Suppressor macrophage (primary cell): ENCODE measurements around the gene SGMS1.
A peak's percentile ranks its signal among the peaks of the same experiment; 100 is the strongest.
"Not testable (repeated sequence)": the region's sequence is repeated elsewhere in the genome, so short reads cannot be mapped to it uniquely, and the experiment has no call there.

Experiments
- DNase-seq, 4 experiments: peaks; one replicate each; pipeline ENCODE4 v3.0.0-alpha.2; 2020 to 2022

The SGMS1 gene

GRCh38 chr10:50579491-50580261 is 44.1 kb downstream of the SGMS1 start:
- peak in 1 of 4 experiments; percentile 20 for DNase-seq

GRCh38 chr10:50578949-50579348 is 44.8 kb downstream of the SGMS1 start:
- DNase-seq, result no peak

GRCh38 chr10:50577681-50578350 is 45.9 kb downstream of the SGMS1 start:
- peak; percentile 62 to 81 (median 75) for DNase-seq

GRCh38 chr10:50577010-50577409 is 46.7 kb downstream of the SGMS1 start:
- no peak for DNase-seq

GRCh38 chr10:50576245-50576815 is 47.4 kb downstream of the SGMS1 start:
- DNase-seq, result no peak

GRCh38 chr10:50575477-50576244 is 48.1 kb downstream of the SGMS1 start:
- DNase-seq, result no peak

- DNase-seq, result no peak
These were observed 48.8 kb downstream of the SGMS1 start for GRCh38 chr10:50574931-50575330.

- no peak for DNase-seq
These were observed 49.5 kb downstream of the SGMS1 start for GRCh38 chr10:50574305-50574704.

GRCh38 chr10:50572017-50572491 is 51.7 kb downstream of the SGMS1 start:
- no peak for DNase-seq

GRCh38 chr10:50568750-50569149 is 55.0 kb downstream of the SGMS1 start:
- not testable (repeated sequence) for DNase-seq

- no peak for DNase-seq
These were observed 56.4 kb downstream of the SGMS1 start for GRCh38 chr10:50567384-50567783.

GRCh38 chr10:50566150-50566549 is 57.6 kb downstream of the SGMS1 start:
- DNase-seq, result no peak

GRCh38 chr10:50565301-50566083 is 58.3 kb downstream of the SGMS1 start:
- no peak for DNase-seq

- DNase-seq, result no peak
These were observed 59.9 kb downstream of the SGMS1 start for GRCh38 chr10:50563906-50564305.

GRCh38 chr10:50561816-50562215 is 61.9 kb downstream of the SGMS1 start:
- DNase-seq, result no peak

GRCh38 chr10:50561266-50561665 is 62.5 kb downstream of the SGMS1 start:
- DNase-seq, result no peak

- no peak for DNase-seq
These were observed 63.4 kb downstream of the SGMS1 start for GRCh38 chr10:50560370-50560769.

GRCh38 chr10:50558371-50558770 is 65.4 kb downstream of the SGMS1 start:
- no peak for DNase-seq

- DNase-seq, result no peak
These were observed 66.5 kb downstream of the SGMS1 start for GRCh38 chr10:50557130-50557682.

- DNase-seq, result no peak
These were observed 67.3 kb downstream of the SGMS1 start for GRCh38 chr10:50556237-50557120.
